ENCODE results near the gene SERPINF2. TPM values are rescaled to one million over a fixed set of nuclear protein-coding genes. Genes with fewer than 3 reads are reported as not detected.
A peak's percentile ranks its signal among the peaks of the same experiment; 100 is the strongest.
"Not testable (repeated sequence)": the region's sequence is repeated elsewhere in the genome, so short reads cannot be mapped to it uniquely, and the experiment has no call there.

Gene SERPINF2
- total RNA-seq, 1 experiment from 2014 or later: 59.9 TPM

- peaks cover 32% of the 10 kb centered on the region for H3K4me1 ChIP-seq
These were observed 27.3 kb downstream of the SERPINF2 start for GRCh38 chr17:1769822-1770477.

DNA sequence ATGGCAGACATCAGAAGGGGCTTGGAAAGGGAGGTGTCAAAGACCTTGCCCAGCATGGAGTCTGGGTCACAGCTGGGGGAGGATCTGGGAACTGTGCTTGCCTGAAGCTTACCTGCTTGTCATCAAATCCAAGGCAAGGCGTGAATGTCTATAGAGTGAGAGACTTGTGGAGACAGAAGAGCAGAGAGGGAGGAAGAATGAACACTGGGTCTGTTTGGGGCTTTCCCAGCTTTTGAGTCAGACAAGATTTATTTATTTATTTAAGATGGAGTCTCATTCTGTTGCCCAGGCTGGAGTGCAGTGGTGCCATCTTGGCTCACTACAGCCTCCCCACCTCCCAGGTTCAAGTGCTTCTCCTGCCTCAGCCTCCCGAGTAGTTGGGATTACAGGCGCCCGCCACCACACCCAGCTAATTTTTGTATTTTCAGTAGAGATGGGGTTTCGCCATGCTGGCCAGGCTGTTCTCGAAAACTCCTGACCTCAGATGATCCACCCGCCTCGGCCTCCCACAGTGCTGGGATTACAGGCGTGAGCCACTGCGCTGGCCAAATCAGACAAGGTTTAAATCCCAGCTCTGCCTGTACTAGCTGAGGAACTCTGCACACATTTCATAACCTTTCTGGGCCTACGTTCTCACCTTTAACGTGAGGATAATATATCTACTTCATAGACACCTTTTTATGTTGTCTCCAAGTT, 30.5 kb downstream of the SERPINF2 start:
- H3K9me3 Mint-ChIP-seq (ENCODE audit: unreplicated experiment); H3K4me3 Mint-ChIP-seq (ENCODE audit: unreplicated experiment); H3K4me3 ChIP-seq (ENCODE audit: low read depth, low read length); intact Hi-C loops (cut with micrococcal nuclease; ENCODE audit: unreplicated experiment); H3K36me3 ChIP-seq (ENCODE audit: control insufficient read depth, insufficient read depth, low read length); H3K9me3 ChIP-seq; BruUV-seq (replicated peaks); H3K27me3 ChIP-seq (replicated peaks; ENCODE audit: control insufficient read depth, insufficient read depth, low read length); DNase-seq; H3K27me3 Mint-ChIP-seq (ENCODE audit: insufficient read depth, unreplicated experiment): not testable (repeated sequence)
- peak overlapping the region; percentile 78 for H3K27ac Mint-ChIP-seq (ENCODE audit: unreplicated experiment)
- peaks cover 32% of the 10 kb centered on the region for H3K4me1 ChIP-seq
- H3K36me3 Mint-ChIP-seq (ENCODE audit: insufficient read depth, unreplicated experiment): peaks cover 76% of the 10 kb centered on the region
- POLR2A ChIA-PET: interaction anchor here (0.6 to 0.8 kb wide), 2 partner anchors 17 to 56 kb away, joined by 3 read pairs; no protein-coding TSS in a partner anchor
- CTCF ChIA-PET: interaction anchor here (0.6 to 0.7 kb wide), 3 partner anchors 9 to 59 kb away, joined by 3 to 6 read pairs (median 3); no protein-coding TSS in a partner anchor
- H3K4me1 Mint-ChIP-seq (ENCODE audit: low read depth, unreplicated experiment): peaks cover 14% of the 10 kb centered on the region

More at GRCh38 chr17:1769822-1770477, 27.3 kb downstream of the SERPINF2 start:
- peak; percentile 91 to 96 for DNase-seq
- peaks cover 52% of the 10 kb centered on the region for H3K36me3 Mint-ChIP-seq (ENCODE audit: insufficient read depth, unreplicated experiment)
- TF ChIP-seq, protein P1, sequence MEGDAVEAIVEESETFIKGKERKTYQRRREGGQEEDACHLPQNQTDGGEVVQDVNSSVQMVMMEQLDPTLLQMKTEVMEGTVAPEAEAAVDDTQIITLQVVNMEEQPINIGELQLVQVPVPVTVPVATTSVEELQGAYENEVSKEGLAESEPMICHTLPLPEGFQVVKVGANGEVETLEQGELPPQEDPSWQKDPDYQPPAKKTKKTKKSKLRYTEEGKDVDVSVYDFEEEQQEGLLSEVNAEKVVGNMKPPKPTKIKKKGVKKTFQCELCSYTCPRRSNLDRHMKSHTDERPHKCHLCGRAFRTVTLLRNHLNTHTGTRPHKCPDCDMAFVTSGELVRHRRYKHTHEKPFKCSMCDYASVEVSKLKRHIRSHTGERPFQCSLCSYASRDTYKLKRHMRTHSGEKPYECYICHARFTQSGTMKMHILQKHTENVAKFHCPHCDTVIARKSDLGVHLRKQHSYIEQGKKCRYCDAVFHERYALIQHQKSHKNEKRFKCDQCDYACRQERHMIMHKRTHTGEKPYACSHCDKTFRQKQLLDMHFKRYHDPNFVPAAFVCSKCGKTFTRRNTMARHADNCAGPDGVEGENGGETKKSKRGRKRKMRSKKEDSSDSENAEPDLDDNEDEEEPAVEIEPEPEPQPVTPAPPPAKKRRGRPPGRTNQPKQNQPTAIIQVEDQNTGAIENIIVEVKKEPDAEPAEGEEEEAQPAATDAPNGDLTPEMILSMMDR (IDR thresholded peaks at IDR 0.05; ENCODE audit: insufficient read depth in 1 of 2, low read depth in 1 of 2, low read length in 1 of 2, severe bottlenecking in 1 of 2, unreplicated experiment in 1 of 2): no peak
- no peaks in the 10 kb centered on the region for H3K9me3 ChIP-seq
- CTCF ChIA-PET: interaction anchor here (0.6 to 2.1 kb wide), 10 partner anchors 14 to 559 kb away, joined by 3 to 19 read pairs (median 6); partner anchors contain the start of genes RILP and SCARF1
- intact Hi-C loops (cut with micrococcal nuclease; ENCODE audit: unreplicated experiment): loop anchor here (1.0 to 2.0 kb wide), 2 partner anchors 34 to 53 kb away; no protein-coding TSS in a partner anchor
- TSS peak; percentile 87 for BruUV-seq (replicated peaks)
- no peaks in the 10 kb centered on the region for H3K27me3 Mint-ChIP-seq (ENCODE audit: insufficient read depth, unreplicated experiment)
- no peak overlapping the region for H3K4me3 ChIP-seq (ENCODE audit: low read depth, low read length)
- H3K4me3 Mint-ChIP-seq (ENCODE audit: unreplicated experiment): peak overlapping the region; percentile 47
- H3K36me3 ChIP-seq (ENCODE audit: control insufficient read depth, insufficient read depth, low read length): no peaks in the 10 kb centered on the region
- H3K4me1 Mint-ChIP-seq (ENCODE audit: low read depth, unreplicated experiment): peaks cover 14% of the 10 kb centered on the region
- no peaks in the 10 kb centered on the region for H3K27me3 ChIP-seq (replicated peaks; ENCODE audit: control insufficient read depth, insufficient read depth, low read length)
- no peaks in the 10 kb centered on the region for H3K9me3 Mint-ChIP-seq (ENCODE audit: unreplicated experiment)
- H3K27ac Mint-ChIP-seq (ENCODE audit: unreplicated experiment): peak overlapping the region; percentile 98
- POLR2A ChIA-PET: interaction anchor here (0.6 to 2.8 kb wide), 18 partner anchors 8 to 718 kb away, joined by 3 to 81 read pairs (median 3); partner anchors contain the start of genes RILP, RPA1, SCARF1 and SERPINF1

GRCh38 chr17:1773696-1774181, 31.1 kb downstream of the SERPINF2 start:
- Mint-ChIP-seq H3K27me3 (ENCODE audit: insufficient read depth, unreplicated experiment) (no peaks in the 10 kb centered on the region), H3K36me3 (ENCODE audit: insufficient read depth, unreplicated experiment) (peaks cover 82% of the 10 kb centered on the region), H3K9me3 (ENCODE audit: unreplicated experiment) (no peaks in the 10 kb centered on the region), H3K4me3 (ENCODE audit: unreplicated experiment) (no peak overlapping the region), H3K4me1 (ENCODE audit: low read depth, unreplicated experiment) (peaks cover 14% of the 10 kb centered on the region), H3K27ac (ENCODE audit: unreplicated experiment) (no peak overlapping the region)
- CTCF ChIA-PET: interaction anchor here (0.6 kb wide), 1 partner anchor 60 kb away, joined by 3 read pairs; no protein-coding TSS in a partner anchor
- H3K36me3 ChIP-seq (ENCODE audit: control insufficient read depth, insufficient read depth, low read length): no peaks in the 10 kb centered on the region
- intact Hi-C loops (cut with micrococcal nuclease; ENCODE audit: unreplicated experiment): no loop called here
- BruUV-seq (replicated peaks): no TSS peak
- TF ChIP-seq, protein P1 (IDR thresholded peaks at IDR 0.05; ENCODE audit: insufficient read depth in 1 of 2, low read depth in 1 of 2, low read length in 1 of 2, severe bottlenecking in 1 of 2, unreplicated experiment in 1 of 2): no peak
- H3K4me3 ChIP-seq (ENCODE audit: low read depth, low read length): no peak overlapping the region
- POLR2A ChIA-PET: interaction anchor here (0.8 kb wide), 1 partner anchor 57 kb away, joined by 3 read pairs; no protein-coding TSS in a partner anchor
- peaks cover 32% of the 10 kb centered on the region for H3K4me1 ChIP-seq
- H3K27me3 ChIP-seq (replicated peaks; ENCODE audit: control insufficient read depth, insufficient read depth, low read length): no peaks in the 10 kb centered on the region
- no peaks in the 10 kb centered on the region for H3K9me3 ChIP-seq
- DNase-seq: no peak
